ENCODE measurements around the gene UTP4. TPM values are rescaled to one million over a fixed set of nuclear protein-coding genes. Genes with fewer than 3 reads are reported as not detected.
A peak's percentile ranks its signal among the peaks of the same experiment; 100 is the strongest.
"Not testable (repeated sequence)": the region's sequence is repeated elsewhere in the genome, so short reads cannot be mapped to it uniquely, and the experiment has no call there.

Gene UTP4
- polyA plus RNA-seq, 1 experiment: 54.2 TPM

- POLR2A ChIA-PET: no interaction called here
- no peaks in the 10 kb centered on the region for H3K27me3 ChIP-seq (ENCODE audit: control insufficient read depth, insufficient read depth, low read length)
- H3K9me3 ChIP-seq (ENCODE audit: control insufficient read depth, insufficient read depth, low read length): no peaks in the 10 kb centered on the region
- no peak overlapping the region for H3K27ac ChIP-seq (ENCODE audit: low read depth, low read length)
- H3K4me3 ChIP-seq (ENCODE audit: low read depth, low read length): no peak overlapping the region
- CTCF ChIA-PET: interaction anchor here (1.9 to 6.1 kb wide), 4 partner anchors 7 to 275 kb away, joined by 18 to 182 read pairs (median 41); partner anchors contain the start of gene TANGO6
- no peak for TF ChIP-seq CTCF (IDR thresholded peaks at IDR 0.05; ENCODE audit: low read depth, low read length)
- DNase-seq (ENCODE audit: low read depth, low spot score): no peak
Measured at GRCh38 chr16:69120096-69120664, 12.3 kb upstream of the UTP4 start.

DNA sequence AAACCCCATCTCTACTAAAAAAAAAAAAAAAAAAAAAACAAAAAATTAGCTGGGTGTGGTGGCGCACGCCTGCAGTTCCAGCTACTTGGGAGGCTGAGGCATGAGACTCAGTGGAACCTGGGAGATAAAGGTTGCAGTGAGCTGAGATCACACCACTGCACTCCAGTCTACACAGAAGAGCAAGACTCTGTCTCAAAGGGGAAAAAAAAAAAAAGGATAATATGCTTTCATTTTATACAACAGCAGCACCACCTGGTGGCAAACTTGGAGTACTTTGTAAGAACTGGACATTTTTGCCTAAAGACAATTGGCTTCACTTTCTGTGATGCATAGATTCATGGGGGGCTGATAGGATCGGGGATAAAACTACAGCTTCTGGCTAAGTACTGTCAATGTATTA, 8.5 kb upstream of the UTP4 start:
- peak; percentile 72 for TF ChIP-seq CTCF (IDR thresholded peaks at IDR 0.05; ENCODE audit: low read depth, low read length)
- H3K4me3 ChIP-seq (ENCODE audit: low read depth, low read length): no peak overlapping the region
- no peaks in the 10 kb centered on the region for H3K9me3 ChIP-seq (ENCODE audit: control insufficient read depth, insufficient read depth, low read length)
- no peaks in the 10 kb centered on the region for H3K27me3 ChIP-seq (ENCODE audit: control insufficient read depth, insufficient read depth, low read length)
- ChIA-PET CTCF (interaction anchor here (0.5 to 6.1 kb wide), 57 partner anchors 8 to 652 kb away, joined by 3 to 182 read pairs (median 4); partner anchors contain the start of genes HAS3, SNTB2 and TANGO6), POLR2A (interaction anchor here (0.5 to 0.7 kb wide), 2 partner anchors 280 to 518 kb away, joined by 3 to 6 read pairs; no protein-coding TSS in a partner anchor)
- H3K27ac ChIP-seq (ENCODE audit: low read depth, low read length): no peak overlapping the region
- peak; percentile 51 for DNase-seq (ENCODE audit: low read depth, low spot score)

GRCh38 chr16:69124406-69124805, 8.0 kb upstream of the UTP4 start:
- not testable (repeated sequence) for H3K27me3 ChIP-seq (ENCODE audit: control insufficient read depth, insufficient read depth, low read length); H3K9me3 ChIP-seq (ENCODE audit: control insufficient read depth, insufficient read depth, low read length); DNase-seq (ENCODE audit: low read depth, low spot score); H3K27ac ChIP-seq (ENCODE audit: low read depth, low read length); H3K4me3 ChIP-seq (ENCODE audit: low read depth, low read length)
- CTCF ChIA-PET: interaction anchor here (0.5 to 6.1 kb wide), 39 partner anchors 8 to 606 kb away, joined by 3 to 182 read pairs (median 4); partner anchors contain the start of genes HAS3, SNTB2 and TANGO6
- POLR2A ChIA-PET: interaction anchor here (0.7 kb wide), 1 partner anchor 280 kb away, joined by 3 read pairs; no protein-coding TSS in a partner anchor

DNA sequence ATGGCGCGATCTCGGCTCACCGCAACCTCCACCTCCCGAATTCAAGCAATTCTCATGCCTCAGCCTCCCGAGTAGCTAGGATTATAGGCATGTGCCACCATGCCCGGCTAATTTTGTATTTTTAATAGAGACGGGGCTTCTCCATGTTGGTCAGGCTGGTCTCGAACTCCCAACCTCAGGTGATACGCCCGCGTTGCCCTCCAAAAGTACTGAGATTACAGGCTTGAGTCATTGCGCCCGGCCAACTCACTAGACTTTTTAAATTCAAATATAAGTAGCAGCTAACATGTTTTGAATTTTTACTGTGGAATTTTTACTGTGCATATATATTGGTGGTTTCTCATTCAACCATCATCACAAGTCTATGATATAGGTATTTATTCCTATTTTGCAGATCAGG, 7.5 kb upstream of the UTP4 start:
- CTCF ChIA-PET: interaction anchor here (0.5 to 6.1 kb wide), 15 partner anchors 9 to 607 kb away, joined by 3 to 182 read pairs (median 4); partner anchors contain the start of gene TANGO6
- DNase-seq (ENCODE audit: low read depth, low spot score); H3K27ac ChIP-seq (ENCODE audit: low read depth, low read length); H3K27me3 ChIP-seq (ENCODE audit: control insufficient read depth, insufficient read depth, low read length); H3K9me3 ChIP-seq (ENCODE audit: control insufficient read depth, insufficient read depth, low read length); POLR2A ChIA-PET; H3K4me3 ChIP-seq (ENCODE audit: low read depth, low read length): not testable (repeated sequence)

- ChIA-PET POLR2A (no interaction called here), CTCF (interaction anchor here (3.9 to 6.1 kb wide), 2 partner anchors 223 to 281 kb away, joined by 104 to 182 read pairs; partner anchors contain the start of gene TANGO6)
- Histone ChIP-seq H3K27ac (ENCODE audit: low read depth, low read length) (no peak overlapping the region), H3K9me3 (ENCODE audit: control insufficient read depth, insufficient read depth, low read length) (no peaks in the 10 kb centered on the region), H3K27me3 (ENCODE audit: control insufficient read depth, insufficient read depth, low read length) (no peaks in the 10 kb centered on the region), H3K4me3 (ENCODE audit: low read depth, low read length) (no peak overlapping the region)
- TF ChIP-seq CTCF (IDR thresholded peaks at IDR 0.05; ENCODE audit: low read depth, low read length): no peak
- no peak for DNase-seq (ENCODE audit: low read depth, low spot score)
Measured at GRCh38 chr16:69126221-69126620, 6.2 kb upstream of the UTP4 start.

- H3K9me3 ChIP-seq (ENCODE audit: control insufficient read depth, insufficient read depth, low read length); H3K27me3 ChIP-seq (ENCODE audit: control insufficient read depth, insufficient read depth, low read length); H3K4me3 ChIP-seq (ENCODE audit: low read depth, low read length); H3K27ac ChIP-seq (ENCODE audit: low read depth, low read length); DNase-seq (ENCODE audit: low read depth, low spot score); POLR2A ChIA-PET: not testable (repeated sequence)
- CTCF ChIA-PET: interaction anchor here (0.6 to 4.1 kb wide), 3 partner anchors 171 to 279 kb away, joined by 4 to 21 read pairs (median 5); no protein-coding TSS in a partner anchor
Measured at GRCh38 chr16:69126801-69127200, 5.6 kb upstream of the UTP4 start.

Data from AG04450 (cell line).